Fibroblast of lung (primary cell): ENCODE data around the gene CD200. TPM values are rescaled to one million over a fixed set of nuclear protein-coding genes. Genes with fewer than 3 reads are reported as not detected.

Experiments
- DNase-seq, 2 donors: peaks; one replicate each; pipeline versions ENCODE4 v3.0.0 to v3.0.0-alpha.2; 2010; ENCODE audit warnings: low read depth in 2 of 2
- H2AFZ ChIP-seq: 2 replicates; pipeline ENCODE4 v1.5.1; 2012; ENCODE audit warnings: low read length, control low read depth, inconsistent platforms
- H3K27ac ChIP-seq: 2 replicates; pipeline ENCODE4 v1.5.1; 2011; ENCODE audit warnings: low read length, control low read depth; ENCODE audit not compliant: insufficient read depth
- H3K27me3 ChIP-seq: 2 replicates; pipeline ENCODE4 v1.5.1; 2011; ENCODE audit warnings: mild to moderate bottlenecking, low read length; ENCODE audit not compliant: control insufficient read depth, insufficient read depth
- H3K36me3 ChIP-seq: 2 replicates; pipeline ENCODE4 v1.5.1; 2011; ENCODE audit warnings: low read length; ENCODE audit not compliant: control insufficient read depth, insufficient read depth
- H3K4me1 ChIP-seq: 2 replicates; pipeline ENCODE4 v1.5.1; 2011; ENCODE audit warnings: low read length; ENCODE audit not compliant: control insufficient read depth, insufficient read depth; ENCODE audit errors: extremely low read depth
- H3K4me2 ChIP-seq: 2 replicates; pipeline ENCODE4 v1.5.1; 2011; ENCODE audit warnings: low read length, control low read depth; ENCODE audit not compliant: insufficient read depth; ENCODE audit errors: extremely low read depth
- H3K4me3 ChIP-seq, 4 experiments: fragments of 200-600 bp in 1 of 4; sonication (generic) in 1 of 4; replicated peaks in 1 of 4; 2 replicates each; pipeline ENCODE4 v1.5.1; 2011 to 2016; ENCODE audit warnings: low read length in 4 of 4, low read depth in 3 of 4, mild to moderate bottlenecking in 3 of 4, control low read depth in 2 of 4, inconsistent platforms in 1 of 4, mixed read lengths in 1 of 4; ENCODE audit not compliant: insufficient read depth in 1 of 4; ENCODE audit errors: control extremely low read depth in 1 of 4
- H3K79me2 ChIP-seq: 2 replicates; pipeline ENCODE4 v1.5.1; 2012; ENCODE audit warnings: mild to moderate bottlenecking, low read length, inconsistent platforms; ENCODE audit not compliant: control insufficient read depth, insufficient read depth
- H3K9ac ChIP-seq: 2 replicates; pipeline ENCODE4 v1.5.1; 2011; ENCODE audit warnings: mild to moderate bottlenecking, low read length, control low read depth; ENCODE audit not compliant: insufficient read depth
- H3K9me3 ChIP-seq: 2 replicates; pipeline ENCODE4 v1.5.1; 2012; ENCODE audit warnings: low read depth, low read length; ENCODE audit not compliant: control insufficient read depth, insufficient read depth
- H4K20me1 ChIP-seq: 2 replicates; pipeline ENCODE4 v1.5.1; 2011; ENCODE audit warnings: low read length; ENCODE audit not compliant: control insufficient read depth, insufficient read depth; ENCODE audit errors: extremely low read depth
- CTCF ChIP-seq, 2 donors: IDR thresholded peaks in 1 of 2; conservative IDR thresholded peaks in 1 of 2; 1 replicate in 1 of 2; 2 replicates in 1 of 2; pipeline ENCODE4 v1.5.1; 2011 to 2012; ENCODE audit warnings: low read length in 2 of 2, control low read depth in 1 of 2, inconsistent platforms in 1 of 2, low read depth in 1 of 2, mild to moderate bottlenecking in 1 of 2
- EZH2 ChIP-seq: IDR thresholded peaks from 2 replicates; pipeline ENCODE4 v1.5.1; 2012; ENCODE audit warnings: low read length, control low read depth, mild to moderate bottlenecking; ENCODE audit errors: missing control alignments
- polyA plus RNA-seq, 2 donors: library from polyadenylated mRNA; depleted of rRNA in 1 of 2; stranded (reverse) in 1 of 2; unstranded in 1 of 2; fragments of >200 nt; gene quantifications; 2 replicates each; pipeline ENCODE4 v1.2.1, GENCODE V29; 2011 to 2012; ENCODE audit warnings: missing spikeins in 1 of 2
- total RNA-seq: library from RNA; depleted of rRNA; stranded (reverse); fragments of >200 nt; gene quantifications from 2 replicates; pipeline ENCODE4 v1.2.1, GENCODE V29; 2014

The CD200 gene
- total and polyA plus RNA-seq, 2 donors (not counting 1 experiment from before 2014, with no cell fraction given), result 0.17 to 0.22 TPM

GRCh38 chr3:112373924-112374323, 41.0 kb downstream of the CD200 start:
- Histone ChIP-seq H3K4me1 (no peaks in the 10 kb centered on the region), H3K9me3 (no peaks in the 10 kb centered on the region), H3K27ac (no peak overlapping the region), H2AFZ (no peak overlapping the region), H3K79me2 (no peaks in the 10 kb centered on the region), H4K20me1 (no peaks in the 10 kb centered on the region), H3K4me3 (no peak overlapping the region), H3K36me3 (no peaks in the 10 kb centered on the region), H3K27me3 (no peaks in the 10 kb centered on the region), H3K4me2 (no peak overlapping the region), H3K9ac (no peak overlapping the region)
- no peak for DNase-seq
- TF ChIP-seq CTCF (conservative IDR thresholded peaks at IDR 0.05 in 1 of 2, IDR thresholded peaks at IDR 0.05 in 1 of 2; ENCODE audit: low read depth in 1 of 2, low read length in 2 of 2) (no peak), EZH2 (no peak)

- peak; percentile 28 to 58 for DNase-seq
- no peak for TF ChIP-seq EZH2
- TF ChIP-seq CTCF (conservative IDR thresholded peaks at IDR 0.05 in 1 of 2, IDR thresholded peaks at IDR 0.05 in 1 of 2; ENCODE audit: low read depth in 1 of 2, low read length in 2 of 2), result no peak
- no peak overlapping the region for H3K4me3 ChIP-seq
- no peaks in the 10 kb centered on the region for H3K9me3 ChIP-seq
- no peak overlapping the region for H3K9ac ChIP-seq
- no peaks in the 10 kb centered on the region for H3K27me3 ChIP-seq
- H3K36me3 ChIP-seq, result no peaks in the 10 kb centered on the region
- H3K27ac ChIP-seq, result no peak overlapping the region
- no peak overlapping the region for H2AFZ ChIP-seq
- no peaks in the 10 kb centered on the region for H4K20me1 ChIP-seq
- no peaks in the 10 kb centered on the region for H3K4me1 ChIP-seq
- no peak overlapping the region for H3K4me2 ChIP-seq
- no peaks in the 10 kb centered on the region for H3K79me2 ChIP-seq
Observed at GRCh38 chr3:112374333-112374734, 41.4 kb downstream of the CD200 start.

- Histone ChIP-seq H3K4me2 (no peak overlapping the region), H3K36me3 (no peaks in the 10 kb centered on the region), H3K9ac (no peak overlapping the region), H3K27me3 (no peaks in the 10 kb centered on the region), H3K9me3 (no peaks in the 10 kb centered on the region), H3K27ac (no peak overlapping the region), H3K4me3 (no peak overlapping the region), H4K20me1 (no peaks in the 10 kb centered on the region), H3K79me2 (no peaks in the 10 kb centered on the region), H2AFZ (no peak overlapping the region), H3K4me1 (no peaks in the 10 kb centered on the region)
- DNase-seq, result no peak
- TF ChIP-seq EZH2, result no peak
Observed at GRCh38 chr3:112375117-112375516, 42.2 kb downstream of the CD200 start.
